H9 (cell line): Measurements from ENCODE around the gene CAMTA2. TPM values are rescaled to one million over a fixed set of nuclear protein-coding genes. Genes with fewer than 3 reads are reported as not detected.

Source experiments
- DNase-seq: peaks from one replicate; pipeline ENCODE4 v3.0.0-alpha.2; 2017
- H2AFZ ChIP-seq: one replicate; pipeline ENCODE4 v1.6.1; 2013; ENCODE audit warnings: mild to moderate bottlenecking, low read length, control low read depth, moderate library complexity
- H2AK5ac ChIP-seq: 2 replicates; pipeline ENCODE4 v1.6.1; 2013; ENCODE audit warnings: low read length, control low read depth, mixed read lengths; ENCODE audit not compliant: insufficient read length
- H2BK120ac ChIP-seq: one replicate; pipeline ENCODE4 v1.6.1; 2013; ENCODE audit warnings: low read depth, mild to moderate bottlenecking, low read length, control low read depth, inconsistent platforms; ENCODE audit not compliant: poor library complexity, severe bottlenecking
- H2BK12ac ChIP-seq: 2 replicates; pipeline ENCODE4 v1.6.1; 2013; ENCODE audit warnings: low read length, control low read depth, mixed read lengths, low read depth; ENCODE audit not compliant: insufficient read length
- H2BK15ac ChIP-seq: 2 replicates; pipeline ENCODE4 v1.6.1; 2013; ENCODE audit warnings: low read depth, low read length, control low read depth
- H2BK20ac ChIP-seq: one replicate; pipeline ENCODE4 v1.6.1; 2013; ENCODE audit warnings: low read depth, mild to moderate bottlenecking, low read length, control low read depth, inconsistent platforms; ENCODE audit not compliant: poor library complexity, severe bottlenecking
- H2BK5ac ChIP-seq: 2 replicates; pipeline ENCODE4 v1.6.1; 2013; ENCODE audit warnings: low read length, control low read depth, mixed read lengths; ENCODE audit not compliant: insufficient read length
- H3K14ac ChIP-seq: 2 replicates; pipeline ENCODE4 v1.6.1; 2013; ENCODE audit warnings: low read length, control low read depth; ENCODE audit not compliant: insufficient read depth
- H3K18ac ChIP-seq: 2 replicates; pipeline ENCODE4 v1.6.1; 2013; ENCODE audit warnings: low read depth, mild to moderate bottlenecking, mixed read lengths, low read length, control low read depth; ENCODE audit not compliant: insufficient read length
- H3K23ac ChIP-seq: 2 replicates; pipeline ENCODE4 v1.6.1; 2013; ENCODE audit warnings: low read length, control low read depth, mixed read lengths, low read depth; ENCODE audit not compliant: insufficient read length
- H3K23me2 ChIP-seq: 2 replicates; pipeline ENCODE4 v1.6.1; 2013; ENCODE audit warnings: low read depth, mild to moderate bottlenecking, mixed read lengths, low read length, control low read depth; ENCODE audit not compliant: insufficient read length, poor library complexity, severe bottlenecking
- H3K27ac ChIP-seq: 2 replicates; pipeline ENCODE4 v1.5.1; 2013; ENCODE audit warnings: low read length, control low read depth, mixed read lengths, low read depth; ENCODE audit not compliant: insufficient read length
- H3K27me3 ChIP-seq: 2 replicates; pipeline ENCODE4 v1.6.1; 2013; ENCODE audit warnings: low read length, control low read depth, inconsistent platforms; ENCODE audit not compliant: insufficient read depth
- H3K4ac ChIP-seq: 2 replicates; pipeline ENCODE4 v1.6.1; 2013; ENCODE audit warnings: low read depth, mild to moderate bottlenecking, control low read depth, inconsistent platforms, low read length, moderate library complexity
- H3K4me1 ChIP-seq: 2 replicates; pipeline ENCODE4 v1.6.1; 2013; ENCODE audit warnings: low read length, control low read depth, inconsistent platforms; ENCODE audit not compliant: insufficient read depth
- H3K4me2 ChIP-seq: 2 replicates; pipeline ENCODE4 v1.6.1; 2013; ENCODE audit warnings: low read length, control low read depth, mixed read lengths; ENCODE audit not compliant: insufficient read length, insufficient read depth
- H3K56ac ChIP-seq: 2 replicates; pipeline ENCODE4 v1.6.1; 2013; ENCODE audit warnings: low read depth, mild to moderate bottlenecking, mixed read lengths, low read length, control low read depth; ENCODE audit not compliant: insufficient read length
- H3K79me1 ChIP-seq: 2 replicates; pipeline ENCODE4 v1.6.1; 2013; ENCODE audit warnings: low read depth, mild to moderate bottlenecking, moderate library complexity, low read length, control low read depth, inconsistent platforms; ENCODE audit not compliant: insufficient read depth, poor library complexity, severe bottlenecking
- H3K79me2 ChIP-seq: 2 replicates; pipeline ENCODE4 v1.6.1; 2013; ENCODE audit warnings: low read length, control low read depth, inconsistent platforms; ENCODE audit not compliant: insufficient read depth
- H3K9ac ChIP-seq: 2 replicates; pipeline ENCODE4 v1.6.1; 2013; ENCODE audit warnings: low read length, control low read depth, mixed read lengths; ENCODE audit not compliant: insufficient read length; ENCODE audit errors: extremely low read depth
- H3K9me3 ChIP-seq: one replicate; pipeline ENCODE4 v1.6.1; 2013; ENCODE audit warnings: low read depth, low read length, inconsistent platforms; ENCODE audit not compliant: control insufficient read depth
- H3T11ph ChIP-seq: one replicate; pipeline ENCODE4 v1.6.1; 2013; ENCODE audit warnings: mild to moderate bottlenecking, low read length, control low read depth, inconsistent platforms
- H4K20me1 ChIP-seq: one replicate; pipeline ENCODE4 v1.6.1; 2013; ENCODE audit not compliant: control insufficient read depth, insufficient read length, insufficient read depth
- H4K5ac ChIP-seq: 2 replicates; pipeline ENCODE4 v1.6.1; 2013; ENCODE audit warnings: low read depth, mild to moderate bottlenecking, mixed read lengths, low read length, control low read depth; ENCODE audit not compliant: insufficient read length
- H4K8ac ChIP-seq: replicated peaks from 2 replicates; pipeline ENCODE4 v1.6.1; 2013; ENCODE audit warnings: low read length, control low read depth, mixed read lengths, low read depth; ENCODE audit not compliant: insufficient read length
- H4K91ac ChIP-seq: 2 replicates; pipeline ENCODE4 v1.6.1; 2013; ENCODE audit warnings: low read depth, mild to moderate bottlenecking, moderate library complexity, mixed read lengths, low read length, control low read depth; ENCODE audit not compliant: insufficient read length
- H3K27ac Mint-ChIP-seq, 3 experiments: 2 replicates in 2 of 3; 3 replicates in 1 of 3; pipeline ENCODE4 v1.8.0; 2020 to 2021; ENCODE audit warnings: mixed read lengths in 3 of 3, mild to moderate bottlenecking in 1 of 3, moderate library complexity in 1 of 3
- H3K27me3 Mint-ChIP-seq: 2 replicates; pipeline ENCODE4 v1.8.0; 2021; ENCODE audit warnings: low read depth, mild to moderate bottlenecking, moderate library complexity, mixed read lengths
- H3K36me3 Mint-ChIP-seq, 3 experiments: 2 replicates in 2 of 3; 3 replicates in 1 of 3; pipeline ENCODE4 v1.8.0; 2020 to 2021; ENCODE audit warnings: low read depth in 3 of 3, mixed read lengths in 3 of 3; ENCODE audit not compliant: insufficient read depth in 1 of 3
- H3K4me1 Mint-ChIP-seq, 2 experiments: 2 replicates each; pipeline ENCODE4 v1.8.0; 2020; ENCODE audit warnings: mixed read lengths in 2 of 2
- H3K4me3 Mint-ChIP-seq, 2 experiments: 2 replicates in 1 of 2; 3 replicates in 1 of 2; pipeline ENCODE4 v1.8.0; 2020 to 2021; ENCODE audit warnings: mild to moderate bottlenecking in 2 of 2, mixed read lengths in 2 of 2, moderate library complexity in 1 of 2
- H3K9me3 Mint-ChIP-seq, 2 experiments: 2 replicates in 1 of 2; 3 replicates in 1 of 2; pipeline ENCODE4 v1.8.0; 2020; ENCODE audit warnings: mild to moderate bottlenecking in 2 of 2, mixed read lengths in 2 of 2, moderate library complexity in 1 of 2
- WGBS: extraction: QIAGEN DNeasy Blood & Tissue Kit; methylation state at CpG from one replicate; pipeline ENCODE4 v1.1.7; 2013; ENCODE audit warnings: missing lambda C conversion rate, low lambda C conversion rate, mixed read lengths; ENCODE audit not compliant: insufficient read length; ENCODE audit errors: extremely low coverage; 5-methylcytosine and 5-hydroxymethylcytosine counted together
- total RNA-seq: library from RNA; stranded (reverse); gene quantifications from 2 replicates; pipeline ENCODE4 v1.2.1, GENCODE V29; 2021
- TF ChIP-seq, protein P1 (sequence below): fragments of 200-600 bp; sonication (generic); conservative IDR thresholded peaks from 3 replicates; pipeline ENCODE4 v1.8.0; 2021; ENCODE audit warnings: antibody characterized with exemption, mild to moderate bottlenecking

CAMTA2 gene
- total RNA-seq, 1 experiment from 2014 or later, result 15.6 TPM

DNA sequence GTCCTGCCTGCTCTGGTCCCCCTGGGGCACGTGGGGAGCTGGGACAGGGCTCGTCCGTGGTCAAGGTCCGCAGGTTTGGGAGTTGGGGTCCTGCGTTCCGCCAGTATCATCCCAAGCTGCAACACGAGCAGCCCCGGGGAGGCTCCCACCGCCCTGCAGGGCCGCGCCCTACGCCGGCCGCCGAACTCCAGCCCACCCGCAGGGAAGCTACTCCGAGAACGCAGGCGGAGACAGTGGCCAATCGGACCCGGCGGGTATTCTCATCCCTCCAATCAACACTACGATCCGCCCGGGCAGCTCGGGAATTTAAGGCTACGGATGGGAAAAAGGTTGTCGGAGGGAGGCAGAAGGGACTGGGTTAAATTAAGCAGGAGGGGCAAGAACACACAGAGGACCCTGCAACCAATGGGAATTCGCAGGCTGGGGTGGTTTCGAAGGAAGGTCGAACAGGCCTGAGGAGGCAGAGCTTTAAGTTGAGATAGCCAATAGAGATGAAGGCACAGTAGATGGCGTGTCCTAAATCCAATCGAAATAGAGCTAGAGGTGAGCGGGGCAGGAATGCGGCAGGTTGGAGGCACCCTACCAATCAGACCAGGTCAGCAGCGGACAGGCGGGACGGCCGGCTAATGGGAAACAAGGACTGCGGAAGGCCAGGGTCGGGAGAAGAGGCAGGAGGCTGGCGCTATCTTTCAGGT is 20.5 kb downstream of the CAMTA2 start:
- no peaks in the 10 kb centered on the region for H3K9me3 ChIP-seq
- Mint-ChIP-seq H3K4me3 (no peak overlapping the region), H3K27ac (peak overlapping the region in 1 of 3 experiments; percentile 85; a peak in 4 of 7 replicates), H3K27me3 (no peaks in the 10 kb centered on the region; the same call in 1 of the 2 replicates), H3K36me3 (peaks cover 33 to 45% (median 42%) of the 10 kb centered on the region in 3 experiments), H3K9me3 (peaks cover 5 to 24% of the 10 kb centered on the region in 2 experiments; a peak in 4 of 5 replicates), H3K4me1 (peaks cover 20 to 22% of the 10 kb centered on the region in 2 experiments)
- H3T11ph ChIP-seq, result no peak overlapping the region
- no peak overlapping the region for H2BK5ac ChIP-seq
- H3K4me2 ChIP-seq, result peak overlapping the region; percentile 90
- H3K27ac ChIP-seq, result peak overlapping the region; percentile 71
- peaks cover 2% of the 10 kb centered on the region; the same call in 1 of the 2 replicates for H3K79me2 ChIP-seq
- no peaks in the 10 kb centered on the region for H4K20me1 ChIP-seq
- H3K27me3 ChIP-seq, result no peaks in the 10 kb centered on the region
- H2AK5ac ChIP-seq, result no peak overlapping the region
- no peak overlapping the region for H4K8ac ChIP-seq
- peak overlapping the region; percentile 75; the same call in 1 of the 2 replicates for H3K14ac ChIP-seq
- H3K23ac ChIP-seq, result no peak overlapping the region
- H2BK12ac ChIP-seq, result no peak overlapping the region
- H4K91ac ChIP-seq, result no peak overlapping the region
- WGBS, result no CpG with 5 or more reads among the region's 42 CpGs
- TF ChIP-seq, protein P1, sequence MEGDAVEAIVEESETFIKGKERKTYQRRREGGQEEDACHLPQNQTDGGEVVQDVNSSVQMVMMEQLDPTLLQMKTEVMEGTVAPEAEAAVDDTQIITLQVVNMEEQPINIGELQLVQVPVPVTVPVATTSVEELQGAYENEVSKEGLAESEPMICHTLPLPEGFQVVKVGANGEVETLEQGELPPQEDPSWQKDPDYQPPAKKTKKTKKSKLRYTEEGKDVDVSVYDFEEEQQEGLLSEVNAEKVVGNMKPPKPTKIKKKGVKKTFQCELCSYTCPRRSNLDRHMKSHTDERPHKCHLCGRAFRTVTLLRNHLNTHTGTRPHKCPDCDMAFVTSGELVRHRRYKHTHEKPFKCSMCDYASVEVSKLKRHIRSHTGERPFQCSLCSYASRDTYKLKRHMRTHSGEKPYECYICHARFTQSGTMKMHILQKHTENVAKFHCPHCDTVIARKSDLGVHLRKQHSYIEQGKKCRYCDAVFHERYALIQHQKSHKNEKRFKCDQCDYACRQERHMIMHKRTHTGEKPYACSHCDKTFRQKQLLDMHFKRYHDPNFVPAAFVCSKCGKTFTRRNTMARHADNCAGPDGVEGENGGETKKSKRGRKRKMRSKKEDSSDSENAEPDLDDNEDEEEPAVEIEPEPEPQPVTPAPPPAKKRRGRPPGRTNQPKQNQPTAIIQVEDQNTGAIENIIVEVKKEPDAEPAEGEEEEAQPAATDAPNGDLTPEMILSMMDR, result no peak
- H2BK20ac ChIP-seq, result no peak overlapping the region
- peak overlapping the region; percentile 68 for H3K18ac ChIP-seq
- peaks cover 3% of the 10 kb centered on the region; the same call in 1 of the 2 replicates for H3K4me1 ChIP-seq
- H3K56ac ChIP-seq, result no peak overlapping the region
- H3K9ac ChIP-seq, result peak overlapping the region; percentile 67
- H3K79me1 ChIP-seq, result peaks cover 2% of the 10 kb centered on the region
- no peak overlapping the region for H3K4ac ChIP-seq
- DNase-seq, result peak; percentile 100
- no peak overlapping the region for H2AFZ ChIP-seq
- H4K5ac ChIP-seq, result no peak overlapping the region
- H2BK120ac ChIP-seq, result no peak overlapping the region
- H3K23me2 ChIP-seq, result peaks cover 23% of the 10 kb centered on the region
- H2BK15ac ChIP-seq, result no peak overlapping the region
